GM12878 (cell line): ENCODE results near the gene BBS9.

Experiments used
- ATF3 ChIP-seq: IDR thresholded peaks from 2 replicates; pipeline ENCODE4 v1.6.1; 2011; ENCODE audit warnings: low read depth, mild to moderate bottlenecking, low read length, moderate library complexity, borderline replicate concordance; ENCODE audit errors: extremely low read depth
- EP300 ChIP-seq, 2 experiments: fragments of 150-350 bp in 1 of 2; IDR thresholded peaks; 2 replicates each; pipeline ENCODE4 v1.6.1; 2011 to 2012; ENCODE audit warnings: low read depth in 2 of 2, low read length in 2 of 2, borderline replicate concordance in 1 of 2, improper control_type of control experiment in 1 of 2, inconsistent platforms in 1 of 2; ENCODE audit not compliant: control insufficient read depth in 1 of 2
- ESRRA ChIP-seq: IDR thresholded peaks from 2 replicates; pipeline ENCODE4 v1.6.1; 2012; ENCODE audit warnings: mild to moderate bottlenecking, low read length, improper control_type of control experiment
- POLR2AphosphoS2 ChIP-seq: IDR thresholded peaks from 2 replicates; pipeline ENCODE4 v1.6.1; 2011; ENCODE audit warnings: low read depth, mild to moderate bottlenecking, low read length, improper control_type of control experiment, moderate library complexity
- POLR2AphosphoS5 ChIP-seq: IDR thresholded peaks from 2 replicates; pipeline ENCODE4 v1.6.1; 2011; ENCODE audit warnings: mild to moderate bottlenecking, low read length, inconsistent platforms
- RAD21 ChIP-seq: IDR thresholded peaks from 2 replicates; pipeline ENCODE4 v1.6.1; 2011; ENCODE audit warnings: mild to moderate bottlenecking, low read depth, low read length, moderate library complexity; ENCODE audit not compliant: insufficient read depth
- REST ChIP-seq: IDR thresholded peaks from 2 replicates; pipeline ENCODE4 v1.6.1; 2012; ENCODE audit warnings: mild to moderate bottlenecking, low read depth, low read length
- SPI1 ChIP-seq: IDR thresholded peaks from 2 replicates; pipeline ENCODE4 v1.6.1; 2011; ENCODE audit warnings: low read depth, mild to moderate bottlenecking, low read length, moderate library complexity, borderline replicate concordance; ENCODE audit not compliant: insufficient read depth
- TF ChIP-seq, protein P1 (sequence below), 3 experiments: IDR thresholded peaks in 2 of 3; conservative IDR thresholded peaks in 1 of 3; 2 replicates each; pipeline ENCODE4 v1.5.1; 2011; ENCODE audit warnings: low read depth in 3 of 3, low read length in 3 of 3, mild to moderate bottlenecking in 3 of 3, control low read depth in 2 of 3, moderate library complexity in 2 of 3, inconsistent platforms in 1 of 3, mixed read lengths in 1 of 3; ENCODE audit not compliant: control insufficient read depth in 2 of 3, insufficient read depth in 1 of 3; ENCODE audit errors: extremely low read depth in 1 of 3
- TF ChIP-seq, protein P2 (sequence below): IDR thresholded peaks from 2 replicates; pipeline ENCODE4 v1.6.1; 2011; ENCODE audit warnings: low read depth, low read length, improper control_type of control experiment, borderline replicate concordance

GRCh38 chr7:33562996-33563395 lies 433.6 kb downstream of the BBS9 start:
- TF ChIP-seq ATF3 (no peak), RAD21 (no peak), EP300 (IDR thresholded peaks at IDR 0.05; ENCODE audit: borderline replicate concordance in 1 of 2, control insufficient read depth in 1 of 2, low read depth in 2 of 2, low read length in 2 of 2) (no peak), POLR2AphosphoS2 (no peak), SPI1 (no peak), POLR2AphosphoS5 (no peak), REST (no peak), ESRRA (no peak)
- TF ChIP-seq, protein P1, sequence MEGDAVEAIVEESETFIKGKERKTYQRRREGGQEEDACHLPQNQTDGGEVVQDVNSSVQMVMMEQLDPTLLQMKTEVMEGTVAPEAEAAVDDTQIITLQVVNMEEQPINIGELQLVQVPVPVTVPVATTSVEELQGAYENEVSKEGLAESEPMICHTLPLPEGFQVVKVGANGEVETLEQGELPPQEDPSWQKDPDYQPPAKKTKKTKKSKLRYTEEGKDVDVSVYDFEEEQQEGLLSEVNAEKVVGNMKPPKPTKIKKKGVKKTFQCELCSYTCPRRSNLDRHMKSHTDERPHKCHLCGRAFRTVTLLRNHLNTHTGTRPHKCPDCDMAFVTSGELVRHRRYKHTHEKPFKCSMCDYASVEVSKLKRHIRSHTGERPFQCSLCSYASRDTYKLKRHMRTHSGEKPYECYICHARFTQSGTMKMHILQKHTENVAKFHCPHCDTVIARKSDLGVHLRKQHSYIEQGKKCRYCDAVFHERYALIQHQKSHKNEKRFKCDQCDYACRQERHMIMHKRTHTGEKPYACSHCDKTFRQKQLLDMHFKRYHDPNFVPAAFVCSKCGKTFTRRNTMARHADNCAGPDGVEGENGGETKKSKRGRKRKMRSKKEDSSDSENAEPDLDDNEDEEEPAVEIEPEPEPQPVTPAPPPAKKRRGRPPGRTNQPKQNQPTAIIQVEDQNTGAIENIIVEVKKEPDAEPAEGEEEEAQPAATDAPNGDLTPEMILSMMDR (IDR thresholded peaks at IDR 0.05 in 2 of 3, conservative IDR thresholded peaks at IDR 0.05 in 1 of 3; ENCODE audit: control insufficient read depth in 2 of 3, extremely low read depth in 1 of 3, insufficient read depth in 1 of 3, low read depth in 3 of 3, low read length in 3 of 3) = no peak
- TF ChIP-seq, protein P2, sequence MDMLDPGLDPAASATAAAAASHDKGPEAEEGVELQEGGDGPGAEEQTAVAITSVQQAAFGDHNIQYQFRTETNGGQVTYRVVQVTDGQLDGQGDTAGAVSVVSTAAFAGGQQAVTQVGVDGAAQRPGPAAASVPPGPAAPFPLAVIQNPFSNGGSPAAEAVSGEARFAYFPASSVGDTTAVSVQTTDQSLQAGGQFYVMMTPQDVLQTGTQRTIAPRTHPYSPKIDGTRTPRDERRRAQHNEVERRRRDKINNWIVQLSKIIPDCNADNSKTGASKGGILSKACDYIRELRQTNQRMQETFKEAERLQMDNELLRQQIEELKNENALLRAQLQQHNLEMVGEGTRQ = no peak
